ENCODE results near the gene ARHGEF25. TPM values are rescaled to one million over a fixed set of nuclear protein-coding genes. Genes with fewer than 3 reads are reported as not detected.
"Not testable (repeated sequence)": the region's sequence is repeated elsewhere in the genome, so short reads cannot be mapped to it uniquely, and the experiment has no call there.

The ARHGEF25 gene
- total RNA-seq, 1 donor: 23.9 TPM

- Histone ChIP-seq H3K4me3 (ENCODE audit: insufficient read depth, low read length) (no peak overlapping the region), H3K4me2 (ENCODE audit: insufficient read depth, low read length) (no peak overlapping the region), H4K20me1 (ENCODE audit: insufficient read depth, low read length) (no peaks in the 10 kb centered on the region), H3K27ac (ENCODE audit: low read depth, low read length) (no peak overlapping the region), H3K36me3 (ENCODE audit: insufficient read depth, low read length) (no peaks in the 10 kb centered on the region), H2AFZ (ENCODE audit: low read length) (no peak overlapping the region), H3K27me3 (ENCODE audit: insufficient read depth, low read length) (no peaks in the 10 kb centered on the region), H3K79me2 (ENCODE audit: insufficient read depth, low read length) (no peaks in the 10 kb centered on the region), H3K9me3 (ENCODE audit: low read depth, low read length) (no peaks in the 10 kb centered on the region), H3K4me1 (ENCODE audit: insufficient read depth, low read length) (no peaks in the 10 kb centered on the region)
- DNase-seq (ENCODE audit: insufficient read length, low spot score, missing footprints): no peak
- TF ChIP-seq CTCF (IDR thresholded peaks at IDR 0.05; ENCODE audit: extremely low read depth, low read depth, low read length): no peak
These were observed 47.7 kb downstream of the ARHGEF25 start for GRCh38 chr12:57658890-57659289.

GRCh38 chr12:57661376-57661775, 50.1 kb downstream of the ARHGEF25 start:
- TF ChIP-seq CTCF (IDR thresholded peaks at IDR 0.05; ENCODE audit: extremely low read depth, low read depth, low read length): no peak
- Histone ChIP-seq H3K79me2 (ENCODE audit: insufficient read depth, low read length) (no peaks in the 10 kb centered on the region), H3K4me1 (ENCODE audit: insufficient read depth, low read length) (no peaks in the 10 kb centered on the region), H3K9me3 (ENCODE audit: low read depth, low read length) (no peaks in the 10 kb centered on the region), H3K4me2 (ENCODE audit: insufficient read depth, low read length) (no peak overlapping the region), H3K27me3 (ENCODE audit: insufficient read depth, low read length) (no peaks in the 10 kb centered on the region), H3K4me3 (ENCODE audit: insufficient read depth, low read length) (no peak overlapping the region), H3K36me3 (ENCODE audit: insufficient read depth, low read length) (no peaks in the 10 kb centered on the region), H2AFZ (ENCODE audit: low read length) (no peak overlapping the region), H4K20me1 (ENCODE audit: insufficient read depth, low read length) (no peaks in the 10 kb centered on the region), H3K27ac (ENCODE audit: low read depth, low read length) (no peak overlapping the region)
- DNase-seq (ENCODE audit: insufficient read length, low spot score, missing footprints): no peak

- not testable (repeated sequence) for H3K79me2 ChIP-seq (ENCODE audit: insufficient read depth, low read length); H3K27me3 ChIP-seq (ENCODE audit: insufficient read depth, low read length); H3K27ac ChIP-seq (ENCODE audit: low read depth, low read length); DNase-seq (ENCODE audit: insufficient read length, low spot score, missing footprints); H3K9me3 ChIP-seq (ENCODE audit: low read depth, low read length); H3K4me1 ChIP-seq (ENCODE audit: insufficient read depth, low read length); H4K20me1 ChIP-seq (ENCODE audit: insufficient read depth, low read length); H2AFZ ChIP-seq (ENCODE audit: low read length); H3K36me3 ChIP-seq (ENCODE audit: insufficient read depth, low read length); H3K4me3 ChIP-seq (ENCODE audit: insufficient read depth, low read length); H3K4me2 ChIP-seq (ENCODE audit: insufficient read depth, low read length)
These were observed 54.0 kb downstream of the ARHGEF25 start for GRCh38 chr12:57665066-57665820.

Other genes starting within 250 kb of the ARHGEF25 start
- 23.2 and 25.0 TPM in 2 replicates for gene R3HDM2, start 180.4 kb upstream of the ARHGEF25 start, total RNA-seq
- not detected in 2 replicates for gene INHBC, start 176.7 kb upstream of the ARHGEF25 start, total RNA-seq
- gene INHBE, start 156.1 kb upstream of the ARHGEF25 start, total RNA-seq: 0.88 and 3.3 TPM in 2 replicates
- 0.29 and 0.36 TPM in 2 replicates for gene GLI1, start 151.7 kb upstream of the ARHGEF25 start, total RNA-seq
- gene ARHGAP9, start 131.6 kb upstream of the ARHGEF25 start, total RNA-seq: 0.29 and 0.36 TPM in 2 replicates
- gene MARS1, start 123.4 kb upstream of the ARHGEF25 start, total RNA-seq: 171 and 187 TPM in 2 replicates
- gene DDIT3, start 90.9 kb upstream of the ARHGEF25 start, total RNA-seq: 118 and 136 TPM in 2 replicates
- 5.0 and 5.8 TPM in 2 replicates for gene MBD6, start 88.6 kb upstream of the ARHGEF25 start, total RNA-seq
- 123 and 129 TPM in 2 replicates for gene DCTN2, start 64.2 kb upstream of the ARHGEF25 start, total RNA-seq
- gene KIF5A, start 61.4 kb upstream of the ARHGEF25 start, total RNA-seq: 0.29 and 0.36 TPM in 2 replicates
- 32.4 and 36.6 TPM in 2 replicates for gene PIP4K2C, start 20.2 kb upstream of the ARHGEF25 start, total RNA-seq
- gene DTX3, start 6.6 kb upstream of the ARHGEF25 start, total RNA-seq: 17.1 and 21.4 TPM in 2 replicates
- gene B4GALNT1, start 21.8 kb downstream of the ARHGEF25 start, total RNA-seq: 1.1 and 2.9 TPM in 2 replicates
- 152 and 211 TPM in 2 replicates for gene OS9, start 82.7 kb downstream of the ARHGEF25 start, total RNA-seq
- gene AGAP2, start 127.3 kb downstream of the ARHGEF25 start, total RNA-seq: 0.29 and 0.72 TPM in 2 replicates
- 37.4 and 41.6 TPM in 2 replicates for gene TSPAN31, start 133.6 kb downstream of the ARHGEF25 start, total RNA-seq
- 275 and 293 TPM in 2 replicates for gene CDK4, start 140.9 kb downstream of the ARHGEF25 start, total RNA-seq
- gene MARCHF9, start 143.7 kb downstream of the ARHGEF25 start, total RNA-seq: 0.59 and 0.72 TPM in 2 replicates
- gene CYP27B1, start 155.6 kb downstream of the ARHGEF25 start, total RNA-seq: 0.29 and 0.36 TPM in 2 replicates
- 2.9 TPM in 2 replicates for gene METTL1, start 160.7 kb downstream of the ARHGEF25 start, total RNA-seq
- 8.3 and 8.8 TPM in 2 replicates for gene EEF1AKMT3, start 161.2 kb downstream of the ARHGEF25 start, total RNA-seq
- 18.1 and 18.3 TPM in 2 replicates for gene TSFM, start 171.4 kb downstream of the ARHGEF25 start, total RNA-seq
- 5.4 and 7.1 TPM in 2 replicates for gene AVIL, start 207.3 kb downstream of the ARHGEF25 start, total RNA-seq
- gene CTDSP2, start 235.3 kb downstream of the ARHGEF25 start, total RNA-seq: 105 and 116 TPM in 2 replicates

All from osteoblast (primary cell).